Endothelial cell of umbilical vein (primary cell): ENCODE results near the gene ZBTB8A. TPM values are rescaled to one million over a fixed set of nuclear protein-coding genes. Genes with fewer than 3 reads are reported as not detected.

ENCODE experiments used
- BruUV-seq: library from RNA; stranded (reverse); fragments of 400-500 nt; replicated peaks from 2 replicates; lab custom pipeline; 2021; lab: Mats Ljungman, UMichigan
- CTCF ChIA-PET: fragments of 300-600, 350-600 bp; sonication (Branson Sonifier 250); formaldehyde crosslinking; loops from one replicate; lab custom pipeline; 2021; ENCODE audit warnings: antibody characterized with exemption, inconsistent platforms; lab: Charles Lee
- POLR2A ChIA-PET: fragments of 300-600, 350-600 bp; sonication (Branson Sonifier 250); formaldehyde crosslinking; loops from one replicate; lab custom pipeline; 2021; ENCODE audit warnings: antibody characterized with exemption, inconsistent platforms; lab: Charles Lee
- DNase-seq: peaks from one replicate; pipeline ENCODE4 v3.0.0-alpha.2; 2011; ENCODE audit warnings: low read depth, low spot score
- FAIRE-seq: peaks from 2 replicates; lab custom pipeline; 2011; peaks lifted over from hg19 to GRCh38; lab: Jason Lieb, UNC
- H2AFZ ChIP-seq: 2 replicates; pipeline ENCODE4 v1.6.0; 2012; ENCODE audit warnings: low read depth, low read length, control low read depth, inconsistent platforms
- H3K27ac ChIP-seq: 2 replicates; pipeline ENCODE4 v1.5.1; 2011; ENCODE audit warnings: low read depth, mild to moderate bottlenecking, control low read depth, low read length, moderate library complexity; ENCODE audit not compliant: insufficient read depth
- H3K27me3 ChIP-seq, 2 experiments: 2 replicates each; pipeline versions ENCODE4 v1.6.0 to v1.6.1; 2011; ENCODE audit warnings: low read length in 2 of 2, mixed read lengths in 1 of 2; ENCODE audit not compliant: control insufficient read depth in 2 of 2, insufficient read depth in 2 of 2
- H3K36me3 ChIP-seq, 2 experiments: 2 replicates in 1 of 2; 3 replicates in 1 of 2; pipeline ENCODE4 v1.5.1; 2011; ENCODE audit warnings: low read length in 2 of 2, mild to moderate bottlenecking in 1 of 2, moderate library complexity in 1 of 2; ENCODE audit not compliant: control insufficient read depth in 2 of 2, insufficient read depth in 2 of 2; ENCODE audit errors: extremely low read depth in 1 of 2
- H3K4me1 ChIP-seq: 3 replicates; pipeline ENCODE4 v1.5.1; 2011; ENCODE audit warnings: mild to moderate bottlenecking, low read length; ENCODE audit not compliant: control insufficient read depth, insufficient read depth; ENCODE audit errors: extremely low read depth
- H3K4me2 ChIP-seq: 2 replicates; pipeline ENCODE4 v1.6.1; 2011; ENCODE audit warnings: low read length, control low read depth, mixed read lengths; ENCODE audit not compliant: insufficient read depth
- H3K4me3 ChIP-seq, 3 experiments: fragments of 200-600 bp in 1 of 3; sonication (generic), shearing (Covaris generic) in 1 of 3; replicated peaks in 1 of 3; 2 replicates each; pipeline ENCODE4 v1.5.1; 2011 to 2016; ENCODE audit warnings: control low read depth in 3 of 3, low read length in 3 of 3, mild to moderate bottlenecking in 2 of 3, inconsistent platforms in 1 of 3, low read depth in 1 of 3, moderate library complexity in 1 of 3; ENCODE audit not compliant: insufficient read depth in 1 of 3
- H3K79me2 ChIP-seq: 2 replicates; pipeline ENCODE4 v1.6.0; 2012; ENCODE audit warnings: low read length, inconsistent platforms; ENCODE audit not compliant: control insufficient read depth, insufficient read depth
- H3K9ac ChIP-seq: replicated peaks from 2 replicates; pipeline ENCODE3; 2011; ENCODE audit warnings: low read length, control low read depth; ENCODE audit not compliant: insufficient read depth; ENCODE audit errors: extremely low read depth
- H3K9me1 ChIP-seq: replicated peaks from 3 replicates; pipeline ENCODE4 v1.6.0; 2011; ENCODE audit warnings: mild to moderate bottlenecking, low read length; ENCODE audit not compliant: control insufficient read depth, insufficient read depth; ENCODE audit errors: extremely low read depth
- H3K9me3 ChIP-seq: replicated peaks from 2 replicates; pipeline ENCODE4 v1.5.1; 2012; ENCODE audit warnings: low read length, inconsistent platforms; ENCODE audit not compliant: control insufficient read depth, insufficient read depth
- H4K20me1 ChIP-seq: replicated peaks from 2 replicates; pipeline ENCODE3; 2011; ENCODE audit warnings: mild to moderate bottlenecking, low read length; ENCODE audit not compliant: control insufficient read depth, insufficient read depth; ENCODE audit errors: extremely low read depth
- CTCF ChIP-seq, 2 donors: IDR thresholded peaks; 1 replicate in 1 of 2; 2 replicates in 1 of 2; pipeline ENCODE4 v1.5.1; 2011; ENCODE audit warnings: low read length in 2 of 2, mild to moderate bottlenecking in 2 of 2, moderate library complexity in 2 of 2, control low read depth in 1 of 2, inconsistent platforms in 1 of 2, low read depth in 1 of 2; ENCODE audit not compliant: insufficient read depth in 1 of 2; ENCODE audit errors: extremely low read depth in 1 of 2
- EZH2 ChIP-seq: IDR thresholded peaks from 2 replicates; pipeline ENCODE4 v1.6.1; 2012; ENCODE audit warnings: borderline replicate concordance, low read depth, mild to moderate bottlenecking, moderate library complexity, low read length, inconsistent platforms; ENCODE audit not compliant: severe bottlenecking
- FOS ChIP-seq: IDR thresholded peaks from 2 replicates; pipeline ENCODE4 v1.6.1; 2011; ENCODE audit warnings: mild to moderate bottlenecking, low read length, moderate library complexity, borderline replicate concordance; ENCODE audit not compliant: insufficient read depth
- GATA2 ChIP-seq: IDR thresholded peaks from 2 replicates; pipeline ENCODE4 v1.7.0; 2011; ENCODE audit warnings: low read depth, mild to moderate bottlenecking, moderate library complexity, mixed read lengths, low read length; ENCODE audit not compliant: insufficient read length, insufficient read depth
- JUN ChIP-seq: IDR thresholded peaks from 2 replicates; pipeline ENCODE4 v1.6.1; 2011; ENCODE audit warnings: borderline replicate concordance, low read depth; ENCODE audit not compliant: insufficient read length, insufficient read depth
- MYC ChIP-seq: IDR thresholded peaks from one replicate; pipeline ENCODE4 v1.6.1; 2011; ENCODE audit warnings: mild to moderate bottlenecking, low read depth, low read length
- POLR2A ChIP-seq: IDR thresholded peaks from 2 replicates; pipeline ENCODE4 v1.6.1; 2012; ENCODE audit warnings: low read depth, mild to moderate bottlenecking, control low read depth, low read length
- POLR2AphosphoS5 ChIP-seq: IDR thresholded peaks from 2 replicates; pipeline ENCODE4 v1.6.1; 2012; ENCODE audit warnings: low read depth, mild to moderate bottlenecking, control low read depth, low read length, moderate library complexity; ENCODE audit not compliant: insufficient read depth
- dilution Hi-C: fragments of 300-500 bp; cut with MboI; formaldehyde crosslinking; loops from one replicate; pipeline ENCODE4 v1.15.0; 2019; ENCODE audit warnings: low sequenced_read_pairs; ENCODE audit not compliant: extremely low pct_ligation_motif_present
- intact Hi-C: fragments of 100-400 bp; cut with micrococcal nuclease; formaldehyde crosslinking; loops from one replicate; pipeline ENCODE4 v1.10.0; 2022
- polyA plus RNA-seq, 4 experiments: library from polyadenylated mRNA; depleted of rRNA in 3 of 4; stranded (reverse) in 3 of 4; unstranded in 1 of 4; fragments of >200 nt; gene quantifications; 2 replicates each; pipeline versions ENCODE4 v1.2.1 to v1.2.3, GENCODE V29; 2011 to 2012; ENCODE audit warnings: missing spikeins in 1 of 4
- total RNA-seq: library from RNA; stranded (reverse); gene quantifications from 2 replicates; pipeline ENCODE4 v1.2.3, GENCODE V29; 2021
- TF ChIP-seq, protein P1 (sequence below): IDR thresholded peaks from 2 replicates; pipeline ENCODE4 v1.6.1; 2011; ENCODE audit not compliant: insufficient read depth, insufficient read length

The ZBTB8A gene
- total and polyA plus RNA-seq, 2 donors (not counting 3 experiments of a cell fraction or from before 2014, with no cell fraction given) = 3.1 to 9.6 TPM

DNA sequence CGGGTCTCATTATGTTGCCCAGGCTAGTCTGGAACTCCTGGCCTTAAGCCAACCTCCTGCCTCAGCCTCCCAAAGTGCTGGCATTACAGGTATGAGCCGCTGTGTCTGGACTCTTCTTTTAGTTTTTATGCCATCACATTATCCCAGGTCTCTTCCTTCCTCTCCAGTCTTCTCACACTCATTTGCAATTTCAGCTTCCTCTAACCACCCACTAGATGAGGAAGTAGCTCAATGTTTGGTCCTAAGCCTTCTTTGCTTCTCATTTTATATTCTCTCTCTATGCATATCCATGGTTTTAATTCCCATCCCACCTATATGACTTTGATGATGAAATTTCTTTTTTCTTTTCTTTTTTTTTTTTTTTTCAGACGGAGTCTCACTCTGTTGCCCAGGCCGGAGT is 3.1 kb upstream of the ZBTB8A start:
- dilution Hi-C loops = no loop called here
- ChIA-PET POLR2A (no interaction called here), CTCF (interaction anchor here (0.6 to 1.9 kb wide), 6 partner anchors 10 to 183 kb away, joined by 3 to 14 read pairs (median 4); no protein-coding TSS in a partner anchor)
- Histone ChIP-seq H3K79me2 (no peaks in the 10 kb centered on the region), H2AFZ (no peak overlapping the region), H3K27me3 (no peaks in the 10 kb centered on the region), H3K4me1 (peaks cover 18% of the 10 kb centered on the region), H3K27ac (no peak overlapping the region), H3K9ac (no peak overlapping the region), H3K4me2 (no peak overlapping the region), H3K4me3 (no peak overlapping the region), H3K36me3 (no peaks in the 10 kb centered on the region), H3K9me3 (no peaks in the 10 kb centered on the region), H4K20me1 (no peaks in the 10 kb centered on the region), H3K9me1 (no peaks in the 10 kb centered on the region)
- BruUV-seq = no TSS peak
- TF ChIP-seq EZH2 = no peak
- no peak for TF ChIP-seq FOS
- TF ChIP-seq, protein P1, sequence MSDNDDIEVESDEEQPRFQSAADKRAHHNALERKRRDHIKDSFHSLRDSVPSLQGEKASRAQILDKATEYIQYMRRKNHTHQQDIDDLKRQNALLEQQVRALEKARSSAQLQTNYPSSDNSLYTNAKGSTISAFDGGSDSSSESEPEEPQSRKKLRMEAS = no peak
- no peak for TF ChIP-seq JUN
- TF ChIP-seq CTCF (IDR thresholded peaks at IDR 0.05; ENCODE audit: extremely low read depth in 1 of 2, insufficient read depth in 1 of 2, low read depth in 1 of 2, low read length in 2 of 2) = no peak
- TF ChIP-seq POLR2AphosphoS5 = no peak
- no peak for TF ChIP-seq MYC
- TF ChIP-seq POLR2A = no peak
- TF ChIP-seq GATA2 = no peak
- no peak for DNase-seq
- FAIRE-seq = no peak
- intact Hi-C loops = no loop called here
